Mesodermal cell (in vitro differentiated cells): ENCODE results near the gene MACF1.
A peak's percentile ranks its signal among the peaks of the same experiment; 100 is the strongest.

Experiments
- H3K27ac ChIP-seq: 2 replicates; pipeline ENCODE4 v1.7.0; 2013; ENCODE audit warnings: mild to moderate bottlenecking, low read depth, low read length, moderate library complexity; ENCODE audit not compliant: severe bottlenecking
- H3K36me3 ChIP-seq: 2 replicates; pipeline ENCODE4 v1.7.1; 2013; ENCODE audit warnings: mild to moderate bottlenecking, low read length, moderate library complexity; ENCODE audit not compliant: control insufficient read depth, insufficient read depth
- H3K4me1 ChIP-seq: one replicate; pipeline ENCODE4 v1.7.1; 2013; ENCODE audit warnings: mild to moderate bottlenecking, low read length; ENCODE audit not compliant: insufficient read depth, control insufficient read depth, poor library complexity, severe bottlenecking
- H3K4me3 ChIP-seq: 2 replicates; pipeline ENCODE4 v1.7.0; 2013; ENCODE audit warnings: low read length, control low read depth, mild to moderate bottlenecking; ENCODE audit not compliant: insufficient read depth, poor library complexity, severe bottlenecking; ENCODE audit errors: extremely low read depth
- H3K9me3 ChIP-seq: 2 replicates; pipeline ENCODE4 v1.7.1; 2013; ENCODE audit warnings: mild to moderate bottlenecking, low read length, moderate library complexity; ENCODE audit not compliant: control insufficient read depth
- WGBS, 2 experiments: methylation state at CpG; one replicate each; pipeline ENCODE4 v1.1.5; 2013; ENCODE audit warnings: missing lambda C conversion rate in 2 of 2; ENCODE audit not compliant: insufficient coverage in 2 of 2; 5-methylcytosine and 5-hydroxymethylcytosine counted together

Gene MACF1

DNA sequence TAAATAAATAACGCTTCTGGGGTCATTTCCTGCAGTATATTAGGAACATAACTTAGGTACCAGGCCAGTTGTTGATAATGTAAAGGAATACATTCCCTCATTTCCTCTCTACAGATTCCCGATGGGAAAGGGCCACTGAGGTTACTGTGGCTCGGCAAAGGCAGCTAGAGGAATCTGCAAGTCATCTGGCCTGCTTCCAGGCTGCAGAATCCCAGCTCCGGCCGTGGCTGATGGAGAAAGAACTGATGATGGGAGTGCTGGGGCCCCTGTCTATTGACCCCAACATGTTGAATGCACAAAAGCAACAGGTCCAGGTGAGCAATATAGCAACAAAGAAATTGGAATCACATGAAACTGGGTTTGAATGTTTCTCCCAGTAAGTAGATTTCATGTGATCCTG, 177.3 kb downstream of the MACF1 start:
- no peak overlapping the region for H3K27ac ChIP-seq
- peaks cover 13% of the 10 kb centered on the region for H3K4me1 ChIP-seq
- H3K9me3 ChIP-seq = no peaks in the 10 kb centered on the region
- WGBS, 2 experiments = 96 to 100% methylated on average over 3 of the region's 5 CpGs
- no peak overlapping the region for H3K4me3 ChIP-seq
- H3K36me3 ChIP-seq = peaks cover 97% of the 10 kb centered on the region

- Histone ChIP-seq H3K9me3 (no peaks in the 10 kb centered on the region), H3K27ac (no peak overlapping the region), H3K36me3 (peaks cover 94% of the 10 kb centered on the region), H3K4me3 (no peak overlapping the region), H3K4me1 (peaks cover 30% of the 10 kb centered on the region)
- 100% methylated on average over 1 of the region's 2 CpGs; no CpG with 5 or more reads in 1 of the 2 experiments for WGBS, 2 experiments
Measured at GRCh38 chr1:39384305-39384704, 179.8 kb downstream of the MACF1 start.

- whole genome bisulfite sequencing, 2 experiments = 93 to 95% methylated on average over 13 to 16 of the region's 16 CpGs
- H3K36me3 ChIP-seq = peaks cover 94% of the 10 kb centered on the region
- H3K27ac ChIP-seq = peak overlapping the region; percentile 32
Measured at GRCh38 chr1:39385067-39385988, 180.8 kb downstream of the MACF1 start.

DNA sequence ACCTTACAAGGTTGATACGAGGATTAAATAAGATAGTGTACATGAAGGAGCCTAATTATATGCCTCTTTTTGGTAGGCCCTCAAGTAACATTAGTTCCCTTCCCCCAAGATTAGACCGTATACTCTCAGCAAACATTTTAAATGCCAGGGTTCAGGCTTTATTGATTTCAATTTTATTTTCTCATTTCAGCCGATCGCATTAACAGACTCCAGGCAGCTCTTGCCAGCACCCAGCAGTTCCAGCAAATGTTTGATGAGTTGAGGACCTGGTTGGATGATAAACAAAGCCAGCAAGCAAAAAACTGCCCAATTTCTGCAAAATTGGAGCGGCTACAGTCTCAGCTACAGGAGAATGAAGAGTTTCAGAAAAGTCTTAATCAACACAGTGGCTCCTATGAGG, 182.5 kb downstream of the MACF1 start:
- Histone ChIP-seq H3K27ac (peak overlapping the region; percentile 90), H3K36me3 (peaks cover 85% of the 10 kb centered on the region)
- WGBS, 2 experiments = 100% methylated on average over 3 to 4 of the region's 5 CpGs

More at GRCh38 chr1:39385067-39385988, 180.8 kb downstream of the MACF1 start:
- H3K4me1 ChIP-seq = peaks cover 36% of the 10 kb centered on the region
- H3K9me3 ChIP-seq = no peaks in the 10 kb centered on the region
- no peak overlapping the region for H3K4me3 ChIP-seq

GRCh38 chr1:39387452-39387851, 183.0 kb downstream of the MACF1 start:
- Histone ChIP-seq H3K9me3 (no peaks in the 10 kb centered on the region), H3K36me3 (peaks cover 80% of the 10 kb centered on the region), H3K4me3 (no peak overlapping the region), H3K4me1 (peaks cover 55% of the 10 kb centered on the region), H3K27ac (peak overlapping the region; percentile 90)
- 92 to 95% methylated on average over 4 of the region's 4 CpGs for WGBS, 2 experiments

More for the DNA sequence above, 182.5 kb downstream of the MACF1 start:
- Histone ChIP-seq H3K9me3 (no peaks in the 10 kb centered on the region), H3K4me3 (no peak overlapping the region), H3K4me1 (peaks cover 51% of the 10 kb centered on the region)

GRCh38 chr1:39391691-39392679, 187.5 kb downstream of the MACF1 start:
- 40 to 57% methylated on average over 1 to 3 of the region's 5 CpGs for WGBS, 2 experiments
- H3K4me3 ChIP-seq = no peak overlapping the region
- peak overlapping the region; percentile 86 for H3K27ac ChIP-seq
- peaks cover 94% of the 10 kb centered on the region for H3K4me1 ChIP-seq
- H3K9me3 ChIP-seq = no peaks in the 10 kb centered on the region
- H3K36me3 ChIP-seq = peaks cover 48% of the 10 kb centered on the region

DNA sequence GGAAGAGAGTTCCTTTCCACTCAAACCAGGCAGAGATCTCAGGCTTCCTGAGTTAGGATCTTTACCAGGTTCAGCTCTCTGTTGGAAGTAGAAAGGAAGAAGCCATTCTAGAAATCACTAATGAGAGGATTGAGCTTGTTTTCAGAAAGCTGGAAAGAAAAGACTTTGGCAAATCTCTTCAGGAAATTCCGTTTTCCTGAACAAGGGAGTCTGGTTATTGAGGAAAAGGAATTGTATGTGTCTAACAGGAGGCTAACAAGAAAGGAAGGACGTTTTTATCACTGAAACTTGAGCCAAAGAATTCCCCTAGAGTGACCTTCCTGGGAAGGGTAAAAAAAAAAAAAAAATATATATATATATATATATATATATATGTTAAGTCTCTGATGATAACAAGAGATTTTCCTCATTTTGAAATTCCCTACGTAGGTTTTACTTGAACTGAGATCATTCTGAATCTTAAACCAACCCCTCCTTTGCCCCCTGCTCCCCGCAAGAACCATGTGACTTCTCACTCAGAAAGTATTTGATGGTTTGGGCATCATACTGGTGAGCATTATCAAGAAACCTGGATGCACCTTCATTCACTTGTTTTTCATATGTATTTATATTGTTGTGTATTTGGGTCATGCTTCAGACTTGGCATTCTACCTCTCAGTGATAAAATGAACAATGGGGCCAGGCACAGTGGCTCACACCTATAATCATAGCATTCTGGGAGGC, 188.5 kb downstream of the MACF1 start:
- peaks cover 45% of the 10 kb centered on the region for H3K36me3 ChIP-seq
- H3K4me3 ChIP-seq = no peak overlapping the region
- H3K4me1 ChIP-seq = peaks cover 94% of the 10 kb centered on the region
- H3K27ac ChIP-seq = peak overlapping the region; percentile 86
- H3K9me3 ChIP-seq = no peaks in the 10 kb centered on the region
- 82 to 100% methylated on average over 1 to 2 of the region's 4 CpGs for WGBS, 2 experiments

- Histone ChIP-seq H3K4me1 (peaks cover 93% of the 10 kb centered on the region), H3K4me3 (no peak overlapping the region), H3K9me3 (no peaks in the 10 kb centered on the region), H3K27ac (no peak overlapping the region), H3K36me3 (peaks cover 39% of the 10 kb centered on the region)
- whole genome bisulfite sequencing, 2 experiments = 90 to 96% methylated on average over 11 of the region's 11 CpGs
Measured at GRCh38 chr1:39393645-39394044, 189.2 kb downstream of the MACF1 start.

DNA sequence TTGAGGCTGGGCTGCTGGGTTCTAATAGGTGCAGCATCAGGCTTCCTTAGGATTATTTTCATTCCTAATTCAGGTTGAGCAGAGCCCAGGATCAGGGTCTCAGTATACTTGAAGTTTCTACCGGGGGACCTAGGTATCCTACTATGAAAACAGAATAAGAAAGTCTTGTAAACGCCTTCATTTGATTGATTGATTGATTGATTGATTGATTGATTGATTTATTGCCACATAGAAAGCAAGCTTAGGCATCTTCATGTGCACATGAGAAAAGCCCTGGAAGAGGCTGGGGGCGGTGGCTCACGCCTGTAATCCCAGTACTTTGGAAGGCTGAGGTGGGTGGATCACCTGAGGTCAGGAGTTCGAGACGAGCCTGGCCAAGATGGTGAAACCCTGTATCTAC, 189.6 kb downstream of the MACF1 start:
- WGBS, 2 experiments = 83 to 89% methylated on average over 6 of the region's 6 CpGs
- Histone ChIP-seq H3K36me3 (peaks cover 35% of the 10 kb centered on the region), H3K9me3 (no peaks in the 10 kb centered on the region), H3K4me1 (peaks cover 94% of the 10 kb centered on the region), H3K27ac (no peak overlapping the region), H3K4me3 (no peak overlapping the region)

DNA sequence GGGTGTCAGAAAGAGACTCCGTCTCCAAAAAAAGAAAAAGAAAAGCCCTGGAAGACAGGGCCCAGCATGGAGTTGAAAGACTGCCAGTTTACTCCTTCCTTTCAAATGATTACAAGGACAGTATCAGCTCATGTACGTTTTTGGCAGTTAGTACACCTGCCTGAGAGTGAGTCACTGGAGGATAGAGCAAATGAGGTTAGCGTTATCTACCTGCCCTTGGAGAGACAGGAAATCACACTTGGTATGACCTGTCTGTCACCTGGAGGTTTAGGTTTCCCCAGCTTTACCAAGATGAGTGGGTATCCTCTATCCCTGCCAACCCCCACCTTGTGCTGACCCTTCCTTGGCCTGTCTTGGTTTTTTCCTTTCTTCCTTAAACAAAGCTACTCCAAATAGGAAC, 190.1 kb downstream of the MACF1 start:
- H3K4me1 ChIP-seq = peaks cover 94% of the 10 kb centered on the region
- WGBS, 2 experiments = 87 to 90% methylated on average over 2 of the region's 3 CpGs
- peak overlapping the region; percentile 75 for H3K27ac ChIP-seq
- H3K9me3 ChIP-seq = no peaks in the 10 kb centered on the region
- peaks cover 29% of the 10 kb centered on the region for H3K36me3 ChIP-seq
- H3K4me3 ChIP-seq = no peak overlapping the region
